Gastroesophageal sphincter (tissue), 4 donors: ENCODE results near the gene ABCA7. TPM values are rescaled to one million over a fixed set of nuclear protein-coding genes. Genes with fewer than 3 reads are reported as not detected.

ENCODE experiments used
- ATAC-seq: fragments of 150-250 bp; one replicate; pipeline ENCODE4 v1.9.1; 2016; ENCODE audit warnings: mild to moderate bottlenecking, moderate library complexity
- H3K27ac ChIP-seq, 4 donors: fragments of 200-600 bp; sonication (generic) in 3 of 4; 1 replicate in 3 of 4; 2 replicates in 1 of 4; pipeline ENCODE4 v1.5.1; 2016 to 2019
- H3K27me3 ChIP-seq: fragments of 200-600 bp; sonication (generic); one replicate; pipeline ENCODE4 v1.5.1; 2019
- H3K36me3 ChIP-seq, 2 donors: fragments of 200-600 bp; sonication (generic); one replicate each; pipeline ENCODE4 v1.5.1; 2019; ENCODE audit warnings: control low read depth in 1 of 2
- H3K4me1 ChIP-seq, 3 donors: fragments of 200-600 bp; sonication (generic); 1 replicate in 2 of 3; 2 replicates in 1 of 3; pipeline ENCODE4 v1.5.1; 2016 to 2019; ENCODE audit warnings: control low read depth in 2 of 3
- H3K4me3 ChIP-seq, 2 donors: fragments of 200-600 bp; sonication (generic); one replicate each; pipeline ENCODE4 v1.5.1; 2019; ENCODE audit warnings: mild to moderate bottlenecking in 1 of 2, moderate library complexity in 1 of 2
- H3K9me3 ChIP-seq, 3 donors: fragments of 200-600 bp; sonication (generic); one replicate each; pipeline ENCODE4 v1.5.1; 2017 to 2019; ENCODE audit warnings: control low read depth in 2 of 3
- EP300 ChIP-seq: sonication (generic); formaldehyde crosslinking; IDR thresholded peaks from one replicate; pipeline ENCODE4 v1.6.1; 2017; ENCODE audit warnings: antibody characterized with exemption, mild to moderate bottlenecking
- POLR2A ChIP-seq, 2 donors: fragments of 450-650 bp; IDR thresholded peaks; one replicate each; pipeline ENCODE4 v1.6.1; 2017; ENCODE audit warnings: antibody characterized with exemption in 2 of 2, mild to moderate bottlenecking in 2 of 2, moderate library complexity in 1 of 2
- POLR2AphosphoS5 ChIP-seq: sonication (generic); formaldehyde crosslinking; IDR thresholded peaks from one replicate; pipeline ENCODE4 v1.6.1; 2017; ENCODE audit warnings: antibody characterized with exemption
- WGBS, 2 donors: methylation state at CpG; one replicate each; pipeline ENCODE4 v1.1.5; 2018; ENCODE audit warnings: low coverage in 1 of 2; 5-methylcytosine and 5-hydroxymethylcytosine counted together
- total RNA-seq, 4 donors: library from RNA; depleted of rRNA; stranded (reverse); fragments of >200 nt; gene quantifications; one replicate each; pipeline ENCODE4 v1.1.0, GENCODE V29; 2016
- TF ChIP-seq, protein P1 (sequence below), 4 experiments: fragments of 200-600 bp in 2 of 4; fragments of 450-650 bp in 2 of 4; sonication (generic) in 1 of 4; IDR thresholded peaks; one replicate each; pipeline ENCODE4 v1.5.1; 2017 to 2019; ENCODE audit warnings: antibody characterized with exemption in 4 of 4, mild to moderate bottlenecking in 2 of 4, moderate library complexity in 2 of 4

ABCA7 gene
- total RNA-seq, 4 donors from 2014 or later, result 3.9 to 14.3 (median 6.4) TPM

DNA sequence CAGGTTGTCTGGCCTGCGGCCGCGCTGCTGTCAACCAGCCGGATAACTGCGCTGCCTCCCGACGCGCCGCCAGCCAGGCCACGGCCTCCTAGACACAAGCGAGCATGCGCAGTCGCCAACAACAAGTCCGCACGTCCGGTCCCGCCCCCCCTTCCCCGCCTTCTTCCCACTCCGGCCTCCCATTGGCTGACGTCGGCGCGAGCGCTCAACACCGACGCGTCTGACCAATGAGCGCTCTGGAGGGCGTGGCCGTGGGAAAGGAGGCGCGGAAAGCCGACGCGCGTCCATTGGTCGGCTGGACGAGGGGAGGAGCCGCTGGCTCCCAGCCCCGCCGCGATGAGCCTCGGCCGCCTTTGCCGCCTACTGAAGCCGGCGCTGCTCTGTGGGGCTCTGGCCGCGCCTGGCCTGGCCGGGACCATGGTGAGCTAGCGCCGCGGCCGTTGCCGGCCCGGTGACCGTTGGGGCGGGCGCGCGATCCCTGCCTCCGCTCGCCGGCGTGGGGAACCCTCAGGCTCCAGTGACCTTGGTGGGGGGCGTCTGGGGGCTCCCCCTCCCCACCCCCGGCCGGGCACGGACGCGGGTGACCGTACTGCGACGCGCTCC, 63.9 kb downstream of the ABCA7 start, which contains the start of gene GPX4:
GPX4 (plus strand) TSS at position 287 of the 603 bp plus-strand sequence; CDS start at position 337, 50 bp downstream.
- 0% methylated on average over 3 to 8 of the region's 75 CpGs for WGBS, 2 donors
- Histone ChIP-seq H3K36me3 (peaks cover 0 to 35% of the 10 kb centered on the region in 2 donors), H3K27ac (peak within 1 kb of the TSS; percentile 98 to 99 (median 98)), H3K4me3 (peak within 1 kb of the TSS; percentile 75 to 83), H3K4me1 (peaks cover 0 to 81% (median 44%) of the 10 kb centered on the region in 3 donors), H3K27me3 (no peaks in the 10 kb centered on the region), H3K9me3 (no peaks in the 10 kb centered on the region)
- TF ChIP-seq, protein P1, sequence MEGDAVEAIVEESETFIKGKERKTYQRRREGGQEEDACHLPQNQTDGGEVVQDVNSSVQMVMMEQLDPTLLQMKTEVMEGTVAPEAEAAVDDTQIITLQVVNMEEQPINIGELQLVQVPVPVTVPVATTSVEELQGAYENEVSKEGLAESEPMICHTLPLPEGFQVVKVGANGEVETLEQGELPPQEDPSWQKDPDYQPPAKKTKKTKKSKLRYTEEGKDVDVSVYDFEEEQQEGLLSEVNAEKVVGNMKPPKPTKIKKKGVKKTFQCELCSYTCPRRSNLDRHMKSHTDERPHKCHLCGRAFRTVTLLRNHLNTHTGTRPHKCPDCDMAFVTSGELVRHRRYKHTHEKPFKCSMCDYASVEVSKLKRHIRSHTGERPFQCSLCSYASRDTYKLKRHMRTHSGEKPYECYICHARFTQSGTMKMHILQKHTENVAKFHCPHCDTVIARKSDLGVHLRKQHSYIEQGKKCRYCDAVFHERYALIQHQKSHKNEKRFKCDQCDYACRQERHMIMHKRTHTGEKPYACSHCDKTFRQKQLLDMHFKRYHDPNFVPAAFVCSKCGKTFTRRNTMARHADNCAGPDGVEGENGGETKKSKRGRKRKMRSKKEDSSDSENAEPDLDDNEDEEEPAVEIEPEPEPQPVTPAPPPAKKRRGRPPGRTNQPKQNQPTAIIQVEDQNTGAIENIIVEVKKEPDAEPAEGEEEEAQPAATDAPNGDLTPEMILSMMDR (IDR thresholded peaks at IDR 0.05), result no peak
- peak; percentile 99 for TF ChIP-seq POLR2AphosphoS5
- no peak for TF ChIP-seq EP300
- peak; percentile 98 for TF ChIP-seq POLR2A (IDR thresholded peaks at IDR 0.05)
- ATAC-seq, result peak; percentile 89

DNA sequence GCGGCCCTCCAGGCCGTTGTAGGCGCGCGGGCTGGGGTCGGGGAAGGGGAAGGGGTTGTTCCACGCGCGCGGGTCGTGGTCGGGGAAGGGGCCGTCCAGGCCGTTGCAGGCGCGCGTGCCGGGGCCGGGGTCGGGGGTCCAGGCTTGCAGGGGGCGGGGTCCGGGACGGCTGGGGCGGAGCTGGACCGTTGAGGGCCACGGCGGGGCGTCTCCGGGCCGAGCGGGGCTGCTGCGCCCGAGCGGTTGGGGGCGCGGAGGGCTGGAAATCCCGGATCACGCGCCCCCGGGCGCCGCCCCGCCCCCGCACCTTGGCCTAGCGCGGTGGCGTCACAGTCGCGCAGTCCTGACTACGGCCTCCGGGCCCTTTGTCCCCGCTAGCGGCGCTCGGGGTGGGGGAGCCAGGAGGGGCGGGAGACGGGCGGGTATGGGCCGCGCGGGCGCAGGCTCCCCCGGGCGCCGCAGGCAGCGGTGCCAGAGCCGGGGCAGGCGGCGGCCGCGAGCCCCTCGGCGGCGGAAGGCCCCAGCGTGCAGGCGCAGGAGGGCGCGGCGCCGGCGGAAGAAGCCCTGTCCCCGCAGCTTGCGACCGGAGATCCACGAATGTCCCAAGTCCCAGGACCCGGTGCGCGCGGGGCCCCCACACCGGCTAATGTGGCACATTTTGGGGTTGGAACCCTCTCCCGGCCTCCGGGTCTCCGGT, 64.6 kb downstream of the ABCA7 start:
- Histone ChIP-seq H3K4me1 (peaks cover 0 to 74% (median 38%) of the 10 kb centered on the region in 3 donors), H3K27me3 (no peaks in the 10 kb centered on the region), H3K27ac (peak overlapping the region; percentile 98 to 99 (median 98)), H3K4me3 (peak overlapping the region; percentile 75 to 83), H3K9me3 (no peaks in the 10 kb centered on the region), H3K36me3 (peaks cover 0 to 41% of the 10 kb centered on the region in 2 donors)
- no CpG with 5 or more reads among the region's 93 CpGs for WGBS, 2 donors
- ATAC-seq, result peak; percentile 37
- TF ChIP-seq, protein P1 (IDR thresholded peaks at IDR 0.05), result no peak
- TF ChIP-seq POLR2A (IDR thresholded peaks at IDR 0.05), result peak in 1 of 2 donors; percentile 5

DNA sequence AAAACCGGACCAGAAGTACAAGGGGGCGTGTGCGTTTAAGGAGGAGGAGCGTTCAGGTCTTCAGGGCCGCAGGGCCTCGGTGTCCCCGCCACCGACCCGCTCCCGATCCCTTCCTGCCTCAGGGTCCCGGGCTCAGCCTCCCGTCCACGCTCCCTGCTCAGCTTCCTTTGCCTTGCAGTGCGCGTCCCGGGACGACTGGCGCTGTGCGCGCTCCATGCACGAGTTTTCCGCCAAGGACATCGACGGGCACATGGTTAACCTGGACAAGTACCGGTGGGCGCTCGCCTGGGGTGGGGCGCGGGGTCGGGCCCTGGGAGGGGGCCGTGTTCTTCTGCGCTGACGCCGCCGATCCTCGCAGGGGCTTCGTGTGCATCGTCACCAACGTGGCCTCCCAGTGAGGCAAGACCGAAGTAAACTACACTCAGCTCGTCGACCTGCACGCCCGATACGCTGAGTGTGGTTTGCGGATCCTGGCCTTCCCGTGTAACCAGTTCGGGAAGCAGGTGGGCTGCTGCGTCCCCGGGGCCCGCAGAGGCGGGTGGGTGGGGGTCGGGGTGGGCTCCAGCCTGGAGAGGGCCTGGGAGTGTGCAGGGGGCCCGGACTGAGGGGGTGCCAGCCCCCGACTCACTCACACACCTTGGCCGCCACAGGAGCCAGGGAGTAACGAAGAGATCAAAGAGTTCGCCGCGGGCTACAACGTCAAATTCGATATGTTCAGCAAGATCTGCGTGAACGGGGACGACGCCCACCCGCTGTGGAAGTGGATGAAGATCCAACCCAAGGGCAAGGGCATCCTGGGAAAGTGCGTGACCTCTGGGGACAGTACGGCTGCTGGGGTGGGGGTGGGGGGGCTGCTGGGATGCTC, 65.3 kb downstream of the ABCA7 start:
- TF ChIP-seq POLR2AphosphoS5 (peak; percentile 63), EP300 (no peak)
- H3K27ac ChIP-seq, result peak overlapping the region; percentile 98 to 99 (median 98)
- no peaks in the 10 kb centered on the region for H3K27me3 ChIP-seq
- peak overlapping the region; percentile 75 to 83 for H3K4me3 ChIP-seq
- 88% methylated on average over 12 of the region's 69 CpGs; no CpG with 5 or more reads in 1 of the 2 donors for WGBS, 2 donors
- peaks cover 0 to 49% of the 10 kb centered on the region in 2 donors for H3K36me3 ChIP-seq
- H3K4me1 ChIP-seq, result peaks cover 0 to 66% (median 38%) of the 10 kb centered on the region in 3 donors
- no peak for ATAC-seq
- no peaks in the 10 kb centered on the region for H3K9me3 ChIP-seq

DNA sequence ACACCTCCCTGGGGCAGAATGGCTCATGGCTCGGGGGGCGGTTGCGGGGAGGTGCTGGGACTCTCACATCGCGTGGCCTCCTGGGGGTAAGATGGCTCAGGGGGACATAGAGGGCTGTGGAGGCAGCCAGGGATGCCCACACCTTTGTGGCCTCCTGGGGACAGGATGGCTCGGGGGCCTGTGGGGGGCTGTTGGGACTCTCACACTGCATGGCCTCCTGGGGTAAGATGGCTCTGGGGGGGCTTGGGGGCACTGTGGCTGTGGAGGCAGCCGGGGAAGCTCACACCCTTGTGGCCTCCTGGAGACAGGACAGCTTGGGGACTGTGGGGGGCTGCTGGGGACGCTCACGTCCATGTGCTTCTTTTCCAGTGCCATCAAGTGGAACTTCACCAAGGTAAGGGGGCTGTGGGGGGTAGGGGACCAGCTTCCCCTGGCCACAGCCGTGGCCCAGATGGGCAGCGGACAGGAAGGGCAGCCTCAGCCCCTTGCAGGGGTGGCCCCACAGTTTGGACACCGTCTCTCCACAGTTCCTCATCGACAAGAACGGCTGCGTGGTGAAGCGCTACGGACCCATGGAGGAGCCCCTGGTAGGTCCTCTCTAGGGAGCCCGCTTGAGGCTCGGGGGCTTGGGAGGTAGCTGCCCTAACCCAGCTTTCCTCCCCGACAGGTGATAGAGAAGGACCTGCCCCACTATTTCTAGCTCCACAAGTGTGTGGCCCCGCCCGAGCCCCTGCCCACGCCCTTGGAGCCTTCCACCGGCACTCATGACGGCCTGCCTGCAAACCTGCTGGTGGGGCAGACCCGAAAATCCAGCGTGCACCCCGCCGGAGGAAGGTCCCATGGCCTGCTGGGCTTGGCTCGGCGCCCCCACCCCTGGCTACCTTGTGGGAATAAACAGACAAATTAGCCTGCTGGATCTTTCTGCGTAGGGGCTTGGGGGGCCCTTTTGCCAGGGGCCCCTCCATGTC, 66.2 kb downstream of the ABCA7 start:
- Histone ChIP-seq H3K27me3 (no peaks in the 10 kb centered on the region), H3K9me3 (no peaks in the 10 kb centered on the region), H3K27ac (peak overlapping the region in 3 of 4 donors; percentile 98), H3K4me3 (peak overlapping the region in 1 of 2 donors; percentile 75), H3K4me1 (peaks cover 0 to 57% (median 35%) of the 10 kb centered on the region in 3 donors), H3K36me3 (peaks cover 0 to 58% of the 10 kb centered on the region in 2 donors)
- 80 to 88% methylated on average over 2 to 5 of the region's 32 CpGs for WGBS, 2 donors
- no peak for TF ChIP-seq EP300
- TF ChIP-seq, protein P1 (IDR thresholded peaks at IDR 0.05), result peak in 1 of 4 experiments; percentile 4
- no peak for ATAC-seq
